Kidney (tissue), 14 donors: ENCODE measurements around the gene AK3. TPM values are rescaled to one million over a fixed set of nuclear protein-coding genes. Genes with fewer than 3 reads are reported as not detected.

ENCODE experiments used
- DNase-seq, 5 donors: peaks; one replicate each; pipeline ENCODE4 v3.0.0-alpha.2; 2013 to 2020
- FAIRE-seq: peaks from 2 replicates; lab custom pipeline; 2012; peaks lifted over from hg19 to GRCh38; lab: Jason Lieb, UNC
- H3K27ac ChIP-seq, 2 donors: one replicate each; pipeline ENCODE4 v1.7.0; 2013; ENCODE audit warnings: low read depth in 2 of 2, low read length in 2 of 2, inconsistent platforms in 1 of 2
- H3K27me3 ChIP-seq: one replicate; pipeline ENCODE4 v1.7.1; 2013; ENCODE audit warnings: low read length, inconsistent platforms; ENCODE audit not compliant: control insufficient read depth, insufficient read depth
- H3K36me3 ChIP-seq, 3 donors: one replicate each; pipeline versions ENCODE4 v1.7.0 to v1.7.1; 2013; ENCODE audit warnings: low read length in 3 of 3, control low read depth in 1 of 3, inconsistent platforms in 1 of 3; ENCODE audit not compliant: insufficient read depth in 3 of 3, control insufficient read depth in 2 of 3
- H3K4me1 ChIP-seq, 3 donors: one replicate each; pipeline versions ENCODE4 v1.7.0 to v1.7.1; 2013; ENCODE audit warnings: low read length in 3 of 3, inconsistent platforms in 1 of 3, low read depth in 1 of 3; ENCODE audit not compliant: control insufficient read depth in 2 of 3, insufficient read depth in 2 of 3
- H3K4me3 ChIP-seq, 3 donors: one replicate each; pipeline versions ENCODE4 v1.7.0 to v1.8.1; 2013; ENCODE audit warnings: low read length in 3 of 3, control low read depth in 1 of 3, inconsistent platforms in 1 of 3
- H3K9ac ChIP-seq, 3 donors: one replicate each; pipeline versions ENCODE4 v1.7.0 to v1.7.1; 2013; ENCODE audit warnings: low read length in 3 of 3, control low read depth in 1 of 3, inconsistent platforms in 1 of 3
- H3K9me3 ChIP-seq, 3 donors: one replicate each; pipeline versions ENCODE4 v1.7.0 to v1.7.1; 2013; ENCODE audit warnings: low read length in 3 of 3, control low read depth in 1 of 3, inconsistent platforms in 1 of 3; ENCODE audit not compliant: control insufficient read depth in 2 of 3, insufficient read depth in 1 of 3
- intact Hi-C: fragments of 100-400 bp; cut with DNase I; formaldehyde crosslinking; loops from one replicate; pipeline ENCODE4 v1.11.1; 2022
- polyA plus RNA-seq: library from polyadenylated mRNA; stranded (reverse); fragments of 350-450 nt; fragmentation: Illumina TruSeq; extraction: RNeasy Lipid Tissue Mini Kit (QIAGEN cat#74804); gene quantifications from one replicate; pipeline ENCODE4 v1.2.3, GENCODE V29; 2014; ENCODE audit warnings: low read depth, low replicate concordance; ENCODE audit not compliant: insufficient read depth
- total RNA-seq: library from RNA; stranded (reverse); fragmentation: NEBNext Ultra II Directional; extraction: Animal tissue kit (Norgen Biotek cat#: 25700); gene quantifications from one replicate; pipeline ENCODE4 v1.2.1, GENCODE V29; 2021
- TF ChIP-seq, protein P1 (sequence below): IDR thresholded peaks from 3 replicates; pipeline ENCODE4 v1.5.1; 2012; ENCODE audit warnings: mild to moderate bottlenecking, moderate library complexity, borderline replicate concordance; ENCODE audit not compliant: insufficient read depth; ENCODE audit errors: extremely low read depth
- donor health status: control.
- donor health status: control.
- donor health status: control.
- donor health status: control.
- donor health status: control.
- donor health status: DM: yes; HTN: yes; CAD: no.
- donor health status: Normal renal cell carcinoma (clear cell type).

Gene AK3
- total and polyA plus RNA-seq, 2 donors from 2014 or later, result 70.9 to 93.5 TPM

DNA sequence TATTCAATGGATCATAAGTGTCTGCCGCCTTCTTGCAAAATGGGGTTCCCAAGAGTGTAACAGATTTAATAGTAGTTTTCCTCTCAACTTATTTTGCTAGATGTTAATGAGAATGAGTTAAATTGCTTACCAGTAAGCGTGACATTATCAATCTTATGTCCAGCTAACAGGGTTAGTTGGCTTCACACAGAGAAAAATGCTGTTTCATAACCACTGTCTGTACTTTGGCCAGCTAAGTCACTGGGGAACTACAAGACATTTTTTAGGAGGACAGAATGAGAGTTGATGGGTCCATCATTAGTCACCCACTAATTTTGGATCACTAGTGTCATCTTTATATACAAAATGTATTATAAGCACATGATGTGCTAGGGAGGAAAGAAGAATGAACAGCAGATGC lies 60.3 kb downstream of the AK3 start:
- DNase-seq (no peak), FAIRE-seq (no peak)
- H3K9me3 ChIP-seq, result no peaks in the 10 kb centered on the region
- TF ChIP-seq, protein P1, sequence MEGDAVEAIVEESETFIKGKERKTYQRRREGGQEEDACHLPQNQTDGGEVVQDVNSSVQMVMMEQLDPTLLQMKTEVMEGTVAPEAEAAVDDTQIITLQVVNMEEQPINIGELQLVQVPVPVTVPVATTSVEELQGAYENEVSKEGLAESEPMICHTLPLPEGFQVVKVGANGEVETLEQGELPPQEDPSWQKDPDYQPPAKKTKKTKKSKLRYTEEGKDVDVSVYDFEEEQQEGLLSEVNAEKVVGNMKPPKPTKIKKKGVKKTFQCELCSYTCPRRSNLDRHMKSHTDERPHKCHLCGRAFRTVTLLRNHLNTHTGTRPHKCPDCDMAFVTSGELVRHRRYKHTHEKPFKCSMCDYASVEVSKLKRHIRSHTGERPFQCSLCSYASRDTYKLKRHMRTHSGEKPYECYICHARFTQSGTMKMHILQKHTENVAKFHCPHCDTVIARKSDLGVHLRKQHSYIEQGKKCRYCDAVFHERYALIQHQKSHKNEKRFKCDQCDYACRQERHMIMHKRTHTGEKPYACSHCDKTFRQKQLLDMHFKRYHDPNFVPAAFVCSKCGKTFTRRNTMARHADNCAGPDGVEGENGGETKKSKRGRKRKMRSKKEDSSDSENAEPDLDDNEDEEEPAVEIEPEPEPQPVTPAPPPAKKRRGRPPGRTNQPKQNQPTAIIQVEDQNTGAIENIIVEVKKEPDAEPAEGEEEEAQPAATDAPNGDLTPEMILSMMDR, result no peak
- H3K9ac ChIP-seq, result peak overlapping the region; percentile 79 to 97 (median 93)
- no peaks in the 10 kb centered on the region for H3K27me3 ChIP-seq
- H3K4me3 ChIP-seq, result peak overlapping the region; percentile 74 to 98 (median 91)
- peaks cover 10 to 17% (median 11%) of the 10 kb centered on the region in 3 donors for H3K4me1 ChIP-seq
- intact Hi-C loops, result no loop called here
- H3K36me3 ChIP-seq, result peaks cover 0 to 4% (median 3%) of the 10 kb centered on the region in 3 donors
- peak overlapping the region; percentile 96 to 97 for H3K27ac ChIP-seq

DNA sequence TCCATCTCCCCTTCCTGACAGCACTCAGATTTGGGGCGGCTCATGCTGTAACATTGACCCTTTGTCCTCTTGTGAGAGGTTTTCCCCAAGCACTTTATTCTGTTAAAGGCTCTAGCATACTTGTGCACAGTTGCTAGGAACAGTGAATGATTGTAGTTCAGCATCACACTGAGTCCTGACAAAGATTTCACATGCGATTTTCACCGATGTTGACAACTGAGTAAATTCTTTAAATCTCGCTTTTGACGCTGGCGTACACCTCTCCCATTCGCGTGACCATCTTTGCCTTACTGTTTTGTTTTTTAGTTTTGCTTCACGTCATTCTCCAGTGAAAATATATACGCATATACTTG lies 60.9 kb downstream of the AK3 start:
- FAIRE-seq, result no peak

DNA sequence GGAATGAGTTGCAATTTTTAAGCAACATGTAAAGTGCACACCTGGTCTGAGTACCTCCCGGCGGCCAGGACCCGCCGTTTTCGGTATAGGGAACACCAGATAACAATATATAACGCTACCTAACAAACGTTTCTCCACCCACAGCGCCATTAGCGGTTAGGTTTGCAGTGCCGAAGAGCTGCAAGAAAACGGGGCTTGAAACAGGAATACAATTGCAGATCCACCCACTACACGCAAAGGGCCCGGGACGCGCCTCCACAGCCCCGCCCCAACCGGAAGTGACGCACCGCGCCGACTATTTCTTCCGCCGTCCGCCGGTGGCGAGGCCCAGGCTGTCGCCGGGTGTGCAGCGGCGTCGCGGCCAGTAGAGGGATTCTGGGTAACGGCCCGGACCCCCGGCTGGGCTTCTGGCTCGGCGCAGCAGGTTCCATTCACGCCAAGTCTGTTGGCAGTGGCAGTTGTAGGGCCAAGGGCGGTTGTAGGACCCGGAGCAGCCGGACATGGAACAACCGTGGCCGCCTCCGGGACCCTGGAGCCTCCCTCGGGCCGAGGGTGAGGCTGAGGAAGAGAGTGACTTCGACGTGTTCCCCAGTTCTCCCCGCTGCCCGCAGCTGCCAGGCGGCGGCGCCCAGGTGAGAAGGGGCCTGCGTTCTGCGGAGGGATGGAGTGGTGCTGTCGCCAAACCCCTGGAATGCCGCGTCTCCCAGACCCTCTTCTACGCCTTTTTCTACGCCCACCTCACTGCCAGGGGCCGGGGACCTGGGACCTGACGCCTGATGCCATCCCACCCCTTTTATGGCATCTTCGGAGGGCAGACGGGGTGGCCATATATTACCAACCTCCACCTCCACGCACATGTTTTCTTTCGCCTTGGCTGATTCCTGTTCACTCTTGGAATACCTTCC lies 61.5 kb downstream of the AK3 start, which contains the start of gene CDC37L1:
TSS of gene CDC37L1 (plus strand) at position 302 of the 905 bp plus-strand sequence. CDS start at position 501, 199 bp downstream.
- TF ChIP-seq, protein P1, result peak; percentile 45
- DNase-seq (peak; percentile 99), FAIRE-seq (peak; percentile 71)
- peak within 1 kb of the TSS; percentile 96 to 97 for H3K27ac ChIP-seq
- intact Hi-C loops, result no loop called here
- H3K36me3 ChIP-seq, result no peaks in the 10 kb centered on the region
- peak within 1 kb of the TSS; percentile 74 to 98 (median 91) for H3K4me3 ChIP-seq
- H3K9me3 ChIP-seq, result no peaks in the 10 kb centered on the region
- H3K4me1 ChIP-seq, result peaks cover 10 to 17% (median 11%) of the 10 kb centered on the region in 3 donors
- H3K9ac ChIP-seq, result peak within 1 kb of the TSS; percentile 93 to 97 (median 96)
- H3K27me3 ChIP-seq, result no peaks in the 10 kb centered on the region

More for the DNA sequence above, 60.9 kb downstream of the AK3 start:
- Histone ChIP-seq H3K9ac (peak overlapping the region; percentile 79 to 97 (median 93)), H3K27me3 (no peaks in the 10 kb centered on the region), H3K9me3 (no peaks in the 10 kb centered on the region), H3K4me3 (peak overlapping the region; percentile 74 to 98 (median 91)), H3K27ac (peak overlapping the region; percentile 96 to 97), H3K36me3 (peaks cover 0 to 3% (median 0%) of the 10 kb centered on the region in 3 donors), H3K4me1 (peaks cover 10 to 17% (median 11%) of the 10 kb centered on the region in 3 donors)
- peak in 2 of 5 donors; percentile 54 to 65 for DNase-seq
- intact Hi-C loops, result no loop called here
- TF ChIP-seq, protein P1, result no peak
